Right atrium auricular region (tissue), 2 donors: ENCODE measurements around the gene IDH2. TPM values are rescaled to one million over a fixed set of nuclear protein-coding genes. Genes with fewer than 3 reads are reported as not detected.
A peak's percentile ranks its signal among the peaks of the same experiment; 100 is the strongest.
"Not testable (repeated sequence)": the region's sequence is repeated elsewhere in the genome, so short reads cannot be mapped to it uniquely, and the experiment has no call there.

Source experiments
- DNase-seq: peaks from one replicate; pipeline ENCODE4 v3.0.0-alpha.2; 2019; ENCODE audit warnings: low spot score
- H3K27ac ChIP-seq, 2 donors: fragments of 200-600 bp; sonication (generic); 1 replicate in 1 of 2; 2 replicates in 1 of 2; pipeline ENCODE4 v1.5.1; 2016 to 2019
- H3K27me3 ChIP-seq, 2 donors: fragments of 200-600 bp; sonication (generic); one replicate each; pipeline versions ENCODE4 v1.5.1 to v1.6.0; 2017 to 2019
- H3K36me3 ChIP-seq: fragments of 200-600 bp; sonication (generic); one replicate; pipeline ENCODE4 v1.5.1; 2016
- H3K4me1 ChIP-seq, 2 donors: fragments of 200-600 bp; sonication (generic); one replicate each; pipeline versions ENCODE4 v1.5.1 to v1.6.0; 2017 to 2019
- H3K4me3 ChIP-seq, 2 donors: fragments of 200-600 bp; sonication (generic); 1 replicate in 1 of 2; 2 replicates in 1 of 2; pipeline ENCODE4 v1.5.1; 2017 to 2019; ENCODE audit warnings: mild to moderate bottlenecking in 1 of 2, moderate library complexity in 1 of 2
- H3K9me3 ChIP-seq, 2 donors: fragments of 200-600 bp; sonication (generic); one replicate each; pipeline ENCODE4 v1.5.1; 2019
- total RNA-seq, 2 donors: library from RNA; depleted of rRNA; stranded (reverse); fragments of >200 nt; gene quantifications; one replicate each; pipeline ENCODE4 v1.1.0, GENCODE V29; 2016
- TF ChIP-seq, protein P1 (sequence below), 2 donors: fragments of 200-600 bp; sonication (generic); IDR thresholded peaks; one replicate each; pipeline ENCODE4 v1.5.1; 2019; ENCODE audit warnings: antibody characterized with exemption in 2 of 2

IDH2 gene
- 100 to 1,000 TPM; 119 to 249 TPM for total RNA-seq

DNA sequence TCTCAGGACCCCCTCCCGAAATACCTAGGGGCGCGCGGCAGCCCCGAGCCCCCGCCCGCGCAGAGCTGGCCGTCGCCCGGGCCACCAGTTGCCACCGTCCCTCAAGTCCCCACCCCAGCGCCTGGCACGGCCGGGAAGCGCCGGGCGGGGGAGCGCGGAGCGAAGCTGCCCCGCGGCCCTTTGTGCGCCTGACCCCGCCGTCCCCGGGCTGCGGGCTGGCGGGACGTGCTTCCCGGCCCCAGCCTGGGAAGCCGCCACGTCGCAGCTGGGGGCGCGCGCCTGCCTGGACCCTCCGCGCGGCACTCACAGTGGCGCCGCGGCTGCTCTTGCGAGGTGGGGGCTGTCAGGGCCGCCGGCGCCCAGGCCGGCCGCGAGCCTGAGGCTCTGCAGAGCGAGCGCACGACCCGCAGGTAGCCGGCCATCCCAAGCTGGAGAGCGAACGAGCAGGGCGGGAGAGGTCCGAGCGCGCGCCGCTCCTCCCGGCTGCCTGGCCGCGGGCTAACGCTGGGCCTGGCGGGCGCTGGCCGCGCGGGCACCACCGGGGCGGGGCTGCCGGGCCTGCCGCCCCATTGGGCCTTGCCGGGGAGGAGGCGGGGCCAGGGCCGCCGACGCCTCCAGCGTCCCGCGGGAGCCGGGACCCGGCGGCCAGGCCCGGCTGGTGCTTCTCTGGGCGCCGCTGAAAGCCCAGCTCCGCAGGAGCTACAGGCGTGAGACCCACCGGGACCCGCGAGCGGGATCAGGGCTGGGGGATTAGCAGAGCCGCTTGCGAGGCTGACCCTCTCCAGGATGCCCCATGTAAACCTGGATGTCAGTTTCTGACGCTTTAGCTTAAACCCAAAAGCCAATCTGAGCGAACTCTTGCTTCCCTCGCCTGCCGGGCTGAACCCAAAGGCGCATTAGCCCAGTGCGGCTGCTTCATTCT, at the start of gene IDH2:
Gene IDH2 (minus strand): TSS at position 500 of the 922 bp plus-strand sequence. CDS start 78 bp downstream, at position 422.
- Histone ChIP-seq H3K9me3 (no peaks in the 10 kb centered on the region), H3K27me3 (no peaks in the 10 kb centered on the region), H3K4me1 (peaks cover 0 to 70% of the 10 kb centered on the region in 2 donors), H3K36me3 (no peaks in the 10 kb centered on the region), H3K4me3 (peak within 1 kb of the TSS; percentile 78 to 81), H3K27ac (peak within 1 kb of the TSS; percentile 91 to 92)
- TF ChIP-seq, protein P1, sequence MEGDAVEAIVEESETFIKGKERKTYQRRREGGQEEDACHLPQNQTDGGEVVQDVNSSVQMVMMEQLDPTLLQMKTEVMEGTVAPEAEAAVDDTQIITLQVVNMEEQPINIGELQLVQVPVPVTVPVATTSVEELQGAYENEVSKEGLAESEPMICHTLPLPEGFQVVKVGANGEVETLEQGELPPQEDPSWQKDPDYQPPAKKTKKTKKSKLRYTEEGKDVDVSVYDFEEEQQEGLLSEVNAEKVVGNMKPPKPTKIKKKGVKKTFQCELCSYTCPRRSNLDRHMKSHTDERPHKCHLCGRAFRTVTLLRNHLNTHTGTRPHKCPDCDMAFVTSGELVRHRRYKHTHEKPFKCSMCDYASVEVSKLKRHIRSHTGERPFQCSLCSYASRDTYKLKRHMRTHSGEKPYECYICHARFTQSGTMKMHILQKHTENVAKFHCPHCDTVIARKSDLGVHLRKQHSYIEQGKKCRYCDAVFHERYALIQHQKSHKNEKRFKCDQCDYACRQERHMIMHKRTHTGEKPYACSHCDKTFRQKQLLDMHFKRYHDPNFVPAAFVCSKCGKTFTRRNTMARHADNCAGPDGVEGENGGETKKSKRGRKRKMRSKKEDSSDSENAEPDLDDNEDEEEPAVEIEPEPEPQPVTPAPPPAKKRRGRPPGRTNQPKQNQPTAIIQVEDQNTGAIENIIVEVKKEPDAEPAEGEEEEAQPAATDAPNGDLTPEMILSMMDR (IDR thresholded peaks at IDR 0.05): peak in 1 of 2 donors; percentile 13
- DNase-seq: no peak

DNA sequence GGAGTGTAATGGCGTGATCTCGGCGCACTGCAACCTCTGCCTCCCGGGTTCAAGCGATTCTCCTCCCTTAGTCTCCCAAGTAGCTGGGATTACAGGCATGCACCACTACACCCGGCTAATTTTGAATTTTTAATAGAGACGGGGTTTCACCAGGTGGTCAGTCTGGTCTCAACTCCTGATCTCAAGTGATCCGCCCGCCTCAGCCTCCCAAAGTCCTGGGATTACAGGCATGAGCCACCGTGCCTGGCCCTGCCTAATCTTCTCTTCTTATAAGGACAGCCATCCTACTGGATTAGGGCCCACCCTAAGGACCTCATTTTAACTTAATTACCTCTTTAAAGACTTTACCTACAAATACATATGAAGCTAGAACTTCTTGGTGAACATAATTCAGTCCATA, 48.3 kb upstream of the IDH2 start:
- H3K4me3 ChIP-seq, H3K27ac ChIP-seq, H3K4me1 ChIP-seq, DNase-seq, H3K27me3 ChIP-seq, H3K9me3 ChIP-seq, H3K36me3 ChIP-seq: not testable (repeated sequence)

DNA sequence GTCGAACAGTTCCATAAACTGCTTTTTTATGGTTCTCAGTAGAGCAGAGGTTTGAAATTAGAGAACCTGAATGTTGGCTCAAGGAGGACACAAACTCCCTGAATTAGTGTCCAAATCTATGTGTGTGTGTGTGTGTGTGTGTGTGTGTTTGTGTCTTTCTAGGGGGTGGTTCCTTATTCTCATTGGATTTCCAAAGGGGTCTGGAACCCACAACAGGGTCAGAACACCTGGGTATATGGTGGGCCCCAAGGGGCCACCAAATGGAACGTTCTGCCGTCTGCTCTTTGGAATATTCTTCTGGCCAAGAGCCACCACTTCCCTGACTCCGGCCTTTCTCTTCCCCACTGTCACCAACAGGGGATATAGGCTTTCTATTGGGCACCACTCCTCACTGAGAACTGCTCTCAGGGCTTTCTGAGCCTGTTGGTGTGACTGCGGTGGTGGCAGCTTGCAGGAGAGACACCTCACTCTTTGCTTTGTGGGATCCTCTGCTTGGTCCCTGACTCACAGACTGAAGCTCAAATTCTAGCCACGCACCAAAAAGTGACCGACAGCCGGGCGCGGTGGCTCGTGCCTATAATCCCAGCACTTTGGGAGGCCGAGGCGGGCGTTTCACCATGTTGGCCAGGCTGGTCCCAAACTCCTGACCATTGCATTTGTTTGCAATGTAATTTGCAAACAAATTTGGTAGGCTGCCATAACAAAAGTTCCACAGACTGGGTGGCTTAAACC, 47.5 kb upstream of the IDH2 start:
- Histone ChIP-seq H3K4me3 (no peak overlapping the region), H3K27me3 (no peaks in the 10 kb centered on the region), H3K27ac (no peak overlapping the region), H3K9me3 (no peaks in the 10 kb centered on the region), H3K4me1 (no peaks in the 10 kb centered on the region), H3K36me3 (no peaks in the 10 kb centered on the region)
- TF ChIP-seq, protein P1 (IDR thresholded peaks at IDR 0.05): no peak
- DNase-seq: no peak

DNA sequence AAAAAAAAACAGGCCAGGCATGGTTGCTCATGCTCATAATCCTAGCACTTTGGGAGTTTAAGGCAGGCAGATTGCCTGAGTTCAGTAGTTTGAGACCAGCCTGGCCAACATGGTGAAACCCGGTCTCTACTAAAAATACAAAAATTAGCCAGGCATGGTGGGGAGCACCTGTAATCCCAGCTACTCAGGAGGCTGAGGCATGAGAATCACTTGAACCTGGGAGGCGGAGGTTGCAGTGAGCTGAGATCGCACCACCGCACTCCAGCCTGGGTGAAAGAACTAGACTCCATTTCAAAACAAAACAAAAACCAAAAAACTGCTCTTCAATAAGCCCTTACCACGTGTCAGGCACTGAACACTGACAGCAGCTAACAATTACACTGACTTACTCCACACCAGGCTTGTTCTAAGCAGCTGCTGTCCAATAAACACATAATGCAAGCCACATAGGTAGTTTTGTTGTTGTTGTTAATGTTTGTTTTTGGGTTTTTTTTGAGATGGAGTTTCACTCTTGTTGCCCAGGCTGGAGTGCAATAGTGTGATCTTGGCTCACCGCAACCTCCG, 44.0 kb upstream of the IDH2 start:
- H3K4me3 ChIP-seq: not testable (repeated sequence)

DNA sequence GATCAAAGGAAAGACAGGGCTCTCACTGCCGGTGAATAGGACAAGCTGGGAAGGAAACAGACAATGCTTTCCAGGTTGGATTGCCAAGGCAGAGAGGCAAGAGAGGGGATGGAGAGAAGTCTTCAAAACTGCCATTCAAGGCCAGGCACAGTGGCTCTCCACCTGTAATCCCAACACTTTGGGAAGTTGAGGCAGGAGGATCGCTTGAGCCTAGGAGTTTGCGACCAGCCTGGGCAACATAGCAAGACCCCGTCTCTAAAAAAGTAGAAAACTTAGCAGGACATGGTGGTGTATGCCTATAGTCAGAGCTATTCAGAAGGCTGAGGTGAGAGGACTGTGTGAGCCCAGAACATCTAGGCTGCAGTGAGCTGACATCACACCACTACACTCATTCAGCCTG, 43.5 kb upstream of the IDH2 start:
- H3K27ac ChIP-seq: no peak overlapping the region
- peaks cover 0 to 9% of the 10 kb centered on the region in 2 donors for H3K4me1 ChIP-seq
- H3K36me3 ChIP-seq: no peaks in the 10 kb centered on the region
- no peaks in the 10 kb centered on the region for H3K27me3 ChIP-seq
- no peak overlapping the region for H3K4me3 ChIP-seq
- no peaks in the 10 kb centered on the region for H3K9me3 ChIP-seq
- DNase-seq: no peak
- TF ChIP-seq, protein P1 (IDR thresholded peaks at IDR 0.05): no peak

More for the DNA sequence above, 44.0 kb upstream of the IDH2 start:
- not testable (repeated sequence) for DNase-seq, H3K4me1 ChIP-seq, H3K27ac ChIP-seq, H3K36me3 ChIP-seq, H3K27me3 ChIP-seq, H3K9me3 ChIP-seq

DNA sequence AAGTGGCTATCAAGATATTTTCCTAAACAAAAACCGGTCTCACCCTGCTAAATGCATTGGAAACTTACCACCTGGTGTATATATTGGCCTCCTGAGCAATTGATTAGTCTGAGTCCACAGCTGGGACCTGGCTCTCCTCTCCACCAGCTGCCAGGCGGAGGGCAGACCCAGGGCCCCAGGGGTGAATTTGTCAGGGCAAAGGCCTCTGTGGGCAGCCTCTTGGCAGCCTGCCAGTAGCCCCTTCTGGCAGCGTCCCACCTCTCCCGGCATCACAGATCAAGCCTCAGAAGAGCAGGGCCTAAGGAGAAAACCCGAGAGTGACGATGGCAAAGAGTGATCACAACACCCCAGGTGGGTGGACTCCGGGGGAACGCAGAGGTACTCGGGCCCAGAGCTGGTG, 43.0 kb upstream of the IDH2 start:
- no peak overlapping the region for H3K27ac ChIP-seq
- H3K27me3 ChIP-seq: no peaks in the 10 kb centered on the region
- DNase-seq: no peak
- TF ChIP-seq, protein P1 (IDR thresholded peaks at IDR 0.05): no peak
- no peaks in the 10 kb centered on the region for H3K36me3 ChIP-seq
- peaks cover 0 to 9% of the 10 kb centered on the region in 2 donors for H3K4me1 ChIP-seq
- no peak overlapping the region for H3K4me3 ChIP-seq
- no peaks in the 10 kb centered on the region for H3K9me3 ChIP-seq
